Peyer's patch (tissue), 4 donors: Measurements from ENCODE around the gene HBM.

Experiments used
- POLR2A ChIP-seq, 2 donors: fragments of 450-650 bp; IDR thresholded peaks; one replicate each; pipeline ENCODE4 v1.5.1; 2017; ENCODE audit warnings: antibody characterized with exemption in 2 of 2, mild to moderate bottlenecking in 2 of 2, moderate library complexity in 2 of 2
- TF ChIP-seq, protein P1 (sequence below), 6 experiments: fragments of 450-650 bp in 4 of 6; fragments of 200-600 bp in 2 of 6; sonication (generic) in 1 of 6; IDR thresholded peaks; one replicate each; pipeline ENCODE4 v1.5.1; 2017 to 2019; ENCODE audit warnings: antibody characterized with exemption in 6 of 6, mild to moderate bottlenecking in 3 of 6, moderate library complexity in 1 of 6

GRCh38 chr16:178668-179015, 12.9 kb downstream of the HBM start:
- TF ChIP-seq, protein P1, sequence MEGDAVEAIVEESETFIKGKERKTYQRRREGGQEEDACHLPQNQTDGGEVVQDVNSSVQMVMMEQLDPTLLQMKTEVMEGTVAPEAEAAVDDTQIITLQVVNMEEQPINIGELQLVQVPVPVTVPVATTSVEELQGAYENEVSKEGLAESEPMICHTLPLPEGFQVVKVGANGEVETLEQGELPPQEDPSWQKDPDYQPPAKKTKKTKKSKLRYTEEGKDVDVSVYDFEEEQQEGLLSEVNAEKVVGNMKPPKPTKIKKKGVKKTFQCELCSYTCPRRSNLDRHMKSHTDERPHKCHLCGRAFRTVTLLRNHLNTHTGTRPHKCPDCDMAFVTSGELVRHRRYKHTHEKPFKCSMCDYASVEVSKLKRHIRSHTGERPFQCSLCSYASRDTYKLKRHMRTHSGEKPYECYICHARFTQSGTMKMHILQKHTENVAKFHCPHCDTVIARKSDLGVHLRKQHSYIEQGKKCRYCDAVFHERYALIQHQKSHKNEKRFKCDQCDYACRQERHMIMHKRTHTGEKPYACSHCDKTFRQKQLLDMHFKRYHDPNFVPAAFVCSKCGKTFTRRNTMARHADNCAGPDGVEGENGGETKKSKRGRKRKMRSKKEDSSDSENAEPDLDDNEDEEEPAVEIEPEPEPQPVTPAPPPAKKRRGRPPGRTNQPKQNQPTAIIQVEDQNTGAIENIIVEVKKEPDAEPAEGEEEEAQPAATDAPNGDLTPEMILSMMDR (IDR thresholded peaks at IDR 0.05): no peak
- no peak for TF ChIP-seq POLR2A (IDR thresholded peaks at IDR 0.05)
